ENCODE data around the gene MED13L.
A peak's percentile ranks its signal among the peaks of the same experiment; 100 is the strongest.

Gene MED13L

DNA sequence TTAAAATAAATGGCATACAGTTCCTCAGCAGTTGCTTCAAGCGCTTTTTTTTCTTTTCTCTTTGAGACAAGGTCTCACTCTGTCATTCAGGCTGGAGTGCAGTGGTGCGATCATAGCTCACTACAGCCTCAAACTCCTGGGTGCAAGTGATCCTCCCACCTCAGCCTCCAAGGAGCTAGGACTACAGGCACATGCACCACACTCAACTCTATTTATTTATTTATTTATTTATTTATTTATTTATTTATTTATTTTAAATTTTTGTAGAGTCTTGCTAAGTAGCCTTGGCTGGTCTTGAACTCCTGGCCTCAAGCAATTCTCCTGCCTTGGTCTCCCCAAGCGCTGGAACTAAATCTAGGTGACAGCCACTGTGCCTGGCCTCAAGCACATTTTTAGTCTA, 132.0 kb downstream of the MED13L start:
- H3K4me1 ChIP-seq (ENCODE audit: insufficient read depth, poor library complexity, severe bottlenecking), result peaks cover 24% of the 10 kb centered on the region
- H3K27me3 ChIP-seq (ENCODE audit: insufficient read depth, poor library complexity, severe bottlenecking), result no peaks in the 10 kb centered on the region
- TF ChIP-seq CTCF (IDR thresholded peaks at IDR 0.05; ENCODE audit: poor library complexity, severe bottlenecking), result no peak
- H3K9me3 ChIP-seq (ENCODE audit: severe bottlenecking), result no peaks in the 10 kb centered on the region
- ATAC-seq (ENCODE audit: low read depth) (no peak), DNase-seq (ENCODE audit: low spot score) (no peak)
- no peak overlapping the region for H3K27ac ChIP-seq (ENCODE audit: poor library complexity, severe bottlenecking)
- H3K36me3 ChIP-seq (ENCODE audit: low read depth), result no peaks in the 10 kb centered on the region
- no peak overlapping the region for H3K4me3 ChIP-seq (ENCODE audit: severe bottlenecking)

DNA sequence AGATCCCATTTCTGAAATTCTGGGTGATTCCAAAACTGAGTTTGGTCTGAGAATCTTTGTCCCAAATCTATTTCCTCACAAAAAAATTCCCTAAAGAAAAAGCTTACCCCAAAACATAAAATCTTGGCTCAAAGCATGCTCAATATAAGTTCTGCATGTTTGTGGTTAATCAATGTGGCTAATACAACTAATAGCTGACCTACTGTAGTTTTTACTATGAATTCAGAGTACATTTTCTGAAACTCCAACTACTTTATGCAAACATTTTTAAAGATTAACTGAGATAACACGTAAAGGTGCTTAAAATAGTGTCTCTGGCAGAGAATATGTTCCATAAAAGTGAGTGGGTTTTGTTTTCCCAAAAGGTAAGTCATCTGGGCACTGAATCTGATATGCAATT, 133.1 kb downstream of the MED13L start:
- H3K4me3 ChIP-seq (ENCODE audit: severe bottlenecking), result no peak overlapping the region
- H3K27me3 ChIP-seq (ENCODE audit: insufficient read depth, poor library complexity, severe bottlenecking), result no peaks in the 10 kb centered on the region
- H3K27ac ChIP-seq (ENCODE audit: poor library complexity, severe bottlenecking), result peak overlapping the region; percentile 86
- no peaks in the 10 kb centered on the region for H3K36me3 ChIP-seq (ENCODE audit: low read depth)
- DNase-seq (ENCODE audit: low spot score), result no peak
- peaks cover 24% of the 10 kb centered on the region for H3K4me1 ChIP-seq (ENCODE audit: insufficient read depth, poor library complexity, severe bottlenecking)
- TF ChIP-seq CTCF (IDR thresholded peaks at IDR 0.05; ENCODE audit: poor library complexity, severe bottlenecking), result no peak
- H3K9me3 ChIP-seq (ENCODE audit: severe bottlenecking), result no peaks in the 10 kb centered on the region
- no peak for ATAC-seq (ENCODE audit: low read depth)

DNA sequence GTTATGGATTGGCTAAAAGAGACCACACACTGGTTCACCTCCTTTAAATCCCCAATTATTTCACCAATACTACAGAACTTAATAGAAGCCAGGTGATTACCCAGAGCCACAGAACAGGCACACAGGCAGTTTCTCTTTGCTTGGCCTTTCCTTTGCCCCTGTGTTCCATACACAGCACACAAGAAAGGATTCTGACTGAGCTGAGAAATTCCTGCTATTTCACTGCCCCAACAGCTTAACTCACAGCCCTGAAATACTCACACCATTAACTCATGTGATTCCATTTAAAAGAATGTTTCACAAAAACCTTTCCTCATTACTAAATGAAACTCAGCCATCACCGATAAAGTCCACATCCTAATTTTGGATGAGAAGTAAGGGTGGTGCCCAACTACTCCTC, 133.6 kb downstream of the MED13L start:
- Histone ChIP-seq H3K27me3 (ENCODE audit: insufficient read depth, poor library complexity, severe bottlenecking) (no peaks in the 10 kb centered on the region), H3K4me3 (ENCODE audit: severe bottlenecking) (no peak overlapping the region), H3K27ac (ENCODE audit: poor library complexity, severe bottlenecking) (peak overlapping the region; percentile 86), H3K9me3 (ENCODE audit: severe bottlenecking) (no peaks in the 10 kb centered on the region), H3K36me3 (ENCODE audit: low read depth) (no peaks in the 10 kb centered on the region), H3K4me1 (ENCODE audit: insufficient read depth, poor library complexity, severe bottlenecking) (peaks cover 28% of the 10 kb centered on the region)
- TF ChIP-seq CTCF (IDR thresholded peaks at IDR 0.05; ENCODE audit: poor library complexity, severe bottlenecking), result no peak
- DNase-seq (ENCODE audit: low spot score) (no peak), ATAC-seq (ENCODE audit: low read depth) (peak; percentile 62)

DNA sequence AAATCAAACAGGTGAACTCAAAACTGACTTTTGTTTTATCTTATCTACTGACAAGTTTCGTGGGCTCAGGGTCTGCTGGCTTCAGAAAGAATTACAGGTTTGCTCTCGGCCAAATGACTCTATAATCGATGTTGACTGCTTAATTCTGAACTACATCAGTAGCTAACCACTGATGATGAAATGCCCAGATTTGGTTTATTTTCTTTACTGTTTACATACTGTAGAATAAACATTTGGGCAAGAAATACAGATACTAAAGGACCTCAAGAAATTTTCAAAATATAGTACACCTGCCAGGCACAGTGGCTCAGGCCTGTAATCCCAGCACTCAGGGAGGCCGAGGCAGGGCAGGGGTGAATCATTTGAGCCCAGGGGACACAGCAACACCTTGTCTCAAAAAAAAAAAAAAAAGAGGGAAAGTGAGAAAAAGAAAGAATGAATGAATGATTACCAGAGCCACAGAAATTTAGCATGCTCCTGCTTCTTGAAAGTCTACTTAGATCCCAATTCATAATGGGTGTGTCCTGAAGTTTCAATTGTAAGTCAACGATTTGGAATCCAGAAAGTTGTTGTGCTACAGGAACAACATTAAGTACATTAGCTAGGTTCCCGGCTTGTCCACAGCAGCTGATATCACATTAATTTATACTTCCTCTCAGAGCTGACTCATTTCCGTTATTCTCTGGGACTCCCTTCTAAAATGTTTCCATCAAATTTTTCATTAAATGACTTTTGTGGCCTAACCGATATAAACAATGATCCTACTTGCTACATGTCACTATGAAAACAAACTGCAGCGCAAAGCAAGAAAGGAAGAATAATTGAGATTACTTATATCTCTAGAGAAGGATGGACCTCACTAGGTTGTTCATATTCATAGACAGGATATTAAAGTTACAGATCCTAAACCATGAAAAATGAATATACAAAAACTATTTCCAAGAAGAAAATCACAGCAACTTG, 134.3 kb downstream of the MED13L start:
- Histone ChIP-seq H3K4me3 (ENCODE audit: severe bottlenecking) (no peak overlapping the region), H3K36me3 (ENCODE audit: low read depth) (no peaks in the 10 kb centered on the region), H3K4me1 (ENCODE audit: insufficient read depth, poor library complexity, severe bottlenecking) (peaks cover 31% of the 10 kb centered on the region), H3K9me3 (ENCODE audit: severe bottlenecking) (no peaks in the 10 kb centered on the region), H3K27me3 (ENCODE audit: insufficient read depth, poor library complexity, severe bottlenecking) (no peaks in the 10 kb centered on the region), H3K27ac (ENCODE audit: poor library complexity, severe bottlenecking) (peak overlapping the region; percentile 86)
- no peak for DNase-seq (ENCODE audit: low spot score)
- no peak for TF ChIP-seq CTCF (IDR thresholded peaks at IDR 0.05; ENCODE audit: poor library complexity, severe bottlenecking)
- ATAC-seq (ENCODE audit: low read depth), result peak; percentile 76

DNA sequence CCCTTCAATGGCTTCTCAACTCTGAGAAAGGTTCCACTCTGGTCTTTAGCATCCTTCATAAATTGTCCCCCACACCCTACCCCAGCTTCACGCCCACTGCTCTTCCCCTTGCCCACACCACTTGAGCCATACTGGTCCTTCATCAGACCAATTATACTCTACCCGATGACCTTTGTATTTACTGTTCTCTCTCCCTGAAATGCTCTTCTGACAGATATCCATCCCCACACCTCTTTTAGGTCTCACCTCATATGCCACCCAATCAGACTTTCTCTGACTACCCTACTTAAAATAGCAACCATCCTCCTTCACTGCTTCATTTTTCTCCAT, 135.7 kb downstream of the MED13L start:
- H3K36me3 ChIP-seq (ENCODE audit: low read depth), result no peaks in the 10 kb centered on the region
- H3K27me3 ChIP-seq (ENCODE audit: insufficient read depth, poor library complexity, severe bottlenecking), result no peaks in the 10 kb centered on the region
- H3K4me3 ChIP-seq (ENCODE audit: severe bottlenecking), result no peak overlapping the region
- H3K27ac ChIP-seq (ENCODE audit: poor library complexity, severe bottlenecking), result no peak overlapping the region
- H3K9me3 ChIP-seq (ENCODE audit: severe bottlenecking), result no peaks in the 10 kb centered on the region
- ATAC-seq (ENCODE audit: low read depth), result no peak
- DNase-seq (ENCODE audit: low spot score), result no peak
- no peak for TF ChIP-seq CTCF (IDR thresholded peaks at IDR 0.05; ENCODE audit: poor library complexity, severe bottlenecking)
- peaks cover 31% of the 10 kb centered on the region for H3K4me1 ChIP-seq (ENCODE audit: insufficient read depth, poor library complexity, severe bottlenecking)
